Karpas-422 (cell line): ENCODE data around the gene IFNL2. TPM values are rescaled to one million over a fixed set of nuclear protein-coding genes. Genes with fewer than 3 reads are reported as not detected.

Source experiments
- DNase-seq: peaks from one replicate; pipeline ENCODE4 v3.0.0-alpha.2; 2015
- H2AFZ ChIP-seq: fragments of 200-600 bp; sonication (generic); 2 replicates; pipeline ENCODE4 v1.6.1; 2014; ENCODE audit warnings: antibody characterized with exemption, low read length, mixed read lengths
- H3K27ac ChIP-seq: fragments of 200-600 bp; sonication (generic); 2 replicates; pipeline ENCODE4 v1.5.1; 2014; ENCODE audit warnings: mild to moderate bottlenecking, low read length, moderate library complexity
- H3K27me3 ChIP-seq: fragments of 200-600 bp; sonication (generic); 2 replicates; pipeline ENCODE4 v1.6.1; 2014; ENCODE audit warnings: low read length, mixed read lengths
- H3K36me3 ChIP-seq: fragments of 200-600 bp; sonication (generic); 2 replicates; pipeline ENCODE4 v1.6.1; 2014; ENCODE audit warnings: low read length, mixed read lengths; ENCODE audit not compliant: insufficient read depth
- H3K4me1 ChIP-seq: fragments of 200-600 bp; sonication (generic); 2 replicates; pipeline ENCODE4 v1.6.1; 2014; ENCODE audit warnings: mild to moderate bottlenecking, low read length, mixed read lengths
- H3K4me2 ChIP-seq: fragments of 200-600 bp; sonication (generic); 2 replicates; pipeline ENCODE4 v1.6.1; 2014; ENCODE audit warnings: low read length, low read depth, mild to moderate bottlenecking; ENCODE audit not compliant: poor library complexity, severe bottlenecking
- H3K4me3 ChIP-seq: fragments of 200-600 bp; sonication (generic); 2 replicates; pipeline ENCODE4 v1.5.1; 2014; ENCODE audit warnings: mild to moderate bottlenecking, antibody characterized with exemption, low read length, mixed read lengths
- H3K79me2 ChIP-seq: fragments of 200-600 bp; sonication (generic); 2 replicates; pipeline ENCODE4 v1.6.1; 2014; ENCODE audit warnings: mild to moderate bottlenecking, low read length, mixed read lengths
- H3K9ac ChIP-seq: fragments of 200-600 bp; sonication (generic); 2 replicates; pipeline ENCODE4 v1.6.0; 2014; ENCODE audit warnings: low read length
- H3K9me2 ChIP-seq: fragments of 200-600 bp; sonication (generic), shearing (Covaris generic); replicated peaks from 2 replicates; pipeline ENCODE4 v1.6.0; 2014; ENCODE audit warnings: mild to moderate bottlenecking, low read length, moderate library complexity; ENCODE audit not compliant: insufficient read depth
- H3K9me3 ChIP-seq: fragments of 300-700, 200-600 bp; sonication (generic); 2 replicates; pipeline ENCODE4 v1.6.1; 2014; ENCODE audit warnings: low read length, mixed read lengths
- H4K20me1 ChIP-seq: fragments of 200-600 bp; sonication (generic); 2 replicates; pipeline ENCODE4 v1.6.1; 2014; ENCODE audit warnings: mild to moderate bottlenecking, antibody characterized with exemption, low read length, low read depth; ENCODE audit not compliant: insufficient read depth
- total RNA-seq: library from RNA; depleted of rRNA; stranded (reverse); fragments of >200 nt; shearing (Covaris generic); gene quantifications from 2 replicates; pipeline ENCODE4 v1.2.3, GENCODE V29; 2014; ENCODE audit warnings: low replicate concordance

Gene IFNL2
- total RNA-seq, 1 experiment from 2014 or later = not detected

DNA sequence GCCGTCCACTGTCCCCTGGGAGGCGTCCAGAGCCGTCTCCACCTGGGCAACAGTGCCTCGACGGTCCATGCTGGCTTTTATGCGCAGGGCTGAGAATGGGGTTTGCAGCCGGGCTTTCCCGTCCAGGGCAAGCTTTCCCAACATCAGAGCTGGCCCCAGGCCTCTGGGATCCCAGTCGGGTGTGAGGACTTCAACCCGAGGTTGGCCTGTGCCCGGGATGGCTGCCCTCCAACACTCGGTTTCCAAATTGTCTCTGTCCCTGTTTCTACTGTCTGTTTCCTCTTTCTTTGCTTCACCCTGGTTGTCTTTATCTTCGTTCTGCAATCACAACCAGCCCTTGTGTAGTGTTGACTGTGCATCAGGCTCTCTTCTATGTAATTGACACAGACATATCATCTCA is 19.4 kb upstream of the IFNL2 start, which contains the start of gene IFNL4:
Gene IFNL4, minus strand, starts transcription at position 51 of the 400 bp plus-strand sequence.
- Histone ChIP-seq H3K36me3 (no peaks in the 10 kb centered on the region), H3K9me3 (no peaks in the 10 kb centered on the region), H3K9ac (no peak within 1 kb of the TSS), H2AFZ (no peak within 1 kb of the TSS), H3K9me2 (no peaks in the 10 kb centered on the region), H3K4me3 (no peak within 1 kb of the TSS), H3K79me2 (no peaks in the 10 kb centered on the region), H3K4me1 (no peaks in the 10 kb centered on the region), H3K4me2 (no peak within 1 kb of the TSS), H3K27ac (no peak within 1 kb of the TSS), H3K27me3 (no peaks in the 10 kb centered on the region), H4K20me1 (no peaks in the 10 kb centered on the region)
- no peak for DNase-seq

GRCh38 chr19:39251081-39251480 is 17.1 kb upstream of the IFNL2 start:
- no peak for DNase-seq
- Histone ChIP-seq H4K20me1 (no peaks in the 10 kb centered on the region), H3K9ac (no peak overlapping the region), H3K27me3 (no peaks in the 10 kb centered on the region), H3K4me1 (no peaks in the 10 kb centered on the region), H3K79me2 (no peaks in the 10 kb centered on the region), H3K36me3 (no peaks in the 10 kb centered on the region), H3K4me3 (no peak overlapping the region), H3K9me3 (no peaks in the 10 kb centered on the region), H3K27ac (no peak overlapping the region), H2AFZ (no peak overlapping the region), H3K4me2 (no peak overlapping the region), H3K9me2 (no peaks in the 10 kb centered on the region)

DNA sequence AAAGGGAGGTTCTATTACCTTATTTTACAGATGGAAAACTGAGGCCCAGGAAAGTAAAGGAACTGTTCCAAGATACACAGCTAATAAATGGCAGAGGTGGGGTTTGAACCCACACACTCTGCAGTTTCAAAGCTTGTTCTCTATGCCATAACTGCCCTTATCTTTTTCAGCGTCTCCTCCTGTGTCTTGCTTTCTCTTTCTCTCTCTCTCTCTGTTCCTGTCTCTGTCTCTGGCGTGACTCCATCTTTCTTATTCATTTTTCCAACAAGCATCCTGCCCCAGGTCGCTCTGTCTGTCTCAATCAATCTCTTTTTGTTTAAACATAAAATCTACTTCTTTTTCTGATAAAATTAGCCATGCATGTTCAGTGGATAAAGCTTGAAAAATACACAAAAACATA is 16.4 kb upstream of the IFNL2 start:
- H3K27me3 ChIP-seq = no peaks in the 10 kb centered on the region
- no peaks in the 10 kb centered on the region for H3K9me3 ChIP-seq
- H2AFZ ChIP-seq = no peak overlapping the region
- no peak for DNase-seq
- no peaks in the 10 kb centered on the region for H3K4me1 ChIP-seq
- H3K4me3 ChIP-seq = no peak overlapping the region
- H3K9ac ChIP-seq = no peak overlapping the region
- H4K20me1 ChIP-seq = no peaks in the 10 kb centered on the region
- H3K9me2 ChIP-seq = no peaks in the 10 kb centered on the region
- H3K27ac ChIP-seq = no peak overlapping the region
- H3K79me2 ChIP-seq = no peaks in the 10 kb centered on the region
- no peaks in the 10 kb centered on the region for H3K36me3 ChIP-seq
- no peak overlapping the region for H3K4me2 ChIP-seq

DNA sequence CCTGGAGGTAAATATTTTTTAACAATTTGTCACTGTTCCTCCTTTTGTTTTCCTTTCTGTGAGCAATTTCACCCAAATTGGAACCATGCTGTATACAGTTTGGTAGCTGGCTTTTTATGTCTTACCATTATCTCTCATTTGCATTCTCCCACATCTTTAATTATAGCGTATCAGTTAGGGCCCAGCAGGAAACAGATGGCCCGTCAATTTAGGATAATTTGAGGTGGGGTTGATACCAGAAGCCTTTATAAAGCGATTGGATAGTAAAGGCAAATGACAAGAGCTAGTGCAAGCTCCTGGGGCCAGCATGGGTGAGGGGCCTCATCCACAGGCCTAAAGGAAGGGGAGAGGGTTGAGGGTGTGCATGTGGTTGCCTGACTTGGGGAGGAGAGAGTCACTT is 15.7 kb upstream of the IFNL2 start:
- Histone ChIP-seq H3K27me3 (no peaks in the 10 kb centered on the region), H3K4me3 (no peak overlapping the region), H3K27ac (no peak overlapping the region), H2AFZ (no peak overlapping the region), H3K4me1 (no peaks in the 10 kb centered on the region), H3K79me2 (no peaks in the 10 kb centered on the region), H3K36me3 (no peaks in the 10 kb centered on the region), H3K4me2 (no peak overlapping the region), H3K9me2 (no peaks in the 10 kb centered on the region), H4K20me1 (no peaks in the 10 kb centered on the region), H3K9me3 (no peaks in the 10 kb centered on the region), H3K9ac (no peak overlapping the region)
- no peak for DNase-seq

DNA sequence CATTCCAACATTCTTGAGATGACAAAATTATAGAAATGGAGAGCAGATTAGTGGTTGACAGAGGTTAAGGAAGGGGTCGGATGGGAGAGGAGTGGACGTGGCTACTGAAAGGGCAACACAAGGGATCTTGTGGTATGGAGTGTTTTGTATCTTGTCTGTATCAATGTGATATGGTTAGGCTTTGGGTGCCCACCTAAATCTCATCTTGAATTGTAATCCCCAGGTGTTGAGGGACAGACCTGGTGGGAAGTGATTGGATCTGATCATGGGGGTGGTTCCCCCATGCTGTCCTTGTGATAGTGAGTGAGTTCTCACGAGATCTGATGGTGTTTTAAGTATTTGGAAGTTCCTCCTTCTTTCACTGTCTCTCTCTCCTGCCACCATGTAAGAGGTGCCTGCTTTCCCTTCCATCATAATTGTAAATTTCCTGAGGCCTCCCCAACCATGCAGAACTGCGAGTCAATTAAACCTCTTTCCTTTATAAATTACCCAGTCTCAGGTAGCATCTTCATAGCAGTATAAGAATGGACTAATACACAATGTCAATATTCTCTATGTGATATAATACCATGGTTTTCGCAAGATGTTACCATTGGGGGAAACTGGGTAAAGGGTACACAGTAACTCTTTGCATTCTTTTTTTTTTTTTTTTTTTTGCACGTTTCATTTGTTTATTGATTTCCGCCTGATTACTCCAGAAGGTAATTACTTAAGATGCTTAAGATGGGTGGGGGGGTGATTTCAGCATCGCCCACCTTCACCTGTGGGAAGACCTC is 14.6 kb upstream of the IFNL2 start:
- no peaks in the 10 kb centered on the region for H3K9me2 ChIP-seq
- H2AFZ ChIP-seq = no peak overlapping the region
- H3K4me3 ChIP-seq = no peak overlapping the region
- H3K4me2 ChIP-seq = no peak overlapping the region
- no peaks in the 10 kb centered on the region for H3K4me1 ChIP-seq
- no peaks in the 10 kb centered on the region for H3K79me2 ChIP-seq
- H4K20me1 ChIP-seq = no peaks in the 10 kb centered on the region
- no peak overlapping the region for H3K27ac ChIP-seq
- H3K9ac ChIP-seq = no peak overlapping the region
- no peaks in the 10 kb centered on the region for H3K9me3 ChIP-seq
- H3K27me3 ChIP-seq = no peaks in the 10 kb centered on the region
- H3K36me3 ChIP-seq = no peaks in the 10 kb centered on the region
- DNase-seq = no peak

GRCh38 chr19:39254531-39255345 is 13.5 kb upstream of the IFNL2 start:
- no peak overlapping the region for H2AFZ ChIP-seq
- no peaks in the 10 kb centered on the region for H3K36me3 ChIP-seq
- H3K27ac ChIP-seq = no peak overlapping the region

DNA sequence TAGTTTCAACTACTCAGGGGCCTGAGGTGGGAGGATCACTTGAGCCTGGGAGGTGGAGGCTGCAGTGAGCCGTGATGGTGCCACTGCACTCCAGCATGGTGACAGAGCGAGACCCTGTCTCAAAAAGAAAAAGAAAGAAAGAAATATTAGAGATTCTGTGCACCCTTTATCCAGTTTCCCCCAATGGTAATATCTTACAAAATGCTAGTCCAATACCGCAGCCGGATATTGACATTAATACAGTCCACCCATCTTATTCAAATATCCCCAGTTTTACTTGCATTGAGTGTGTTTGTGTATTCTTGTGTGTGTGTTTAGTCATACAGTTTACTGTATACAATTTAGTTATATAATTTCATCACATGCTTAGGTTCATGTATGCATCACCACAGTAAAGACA is 11.0 kb upstream of the IFNL2 start:
- no peak overlapping the region for H3K4me2 ChIP-seq
- H3K4me1 ChIP-seq = no peaks in the 10 kb centered on the region
- no peak overlapping the region for H3K27ac ChIP-seq
- no peaks in the 10 kb centered on the region for H3K27me3 ChIP-seq
- H3K79me2 ChIP-seq = no peaks in the 10 kb centered on the region
- no peak overlapping the region for H3K9ac ChIP-seq
- no peaks in the 10 kb centered on the region for H3K9me3 ChIP-seq
- DNase-seq = no peak
- H3K4me3 ChIP-seq = no peak overlapping the region
- H4K20me1 ChIP-seq = no peaks in the 10 kb centered on the region
- H2AFZ ChIP-seq = no peak overlapping the region
- no peaks in the 10 kb centered on the region for H3K36me3 ChIP-seq
- no peaks in the 10 kb centered on the region for H3K9me2 ChIP-seq

More at GRCh38 chr19:39254531-39255345, 13.5 kb upstream of the IFNL2 start:
- Histone ChIP-seq H3K4me1 (no peaks in the 10 kb centered on the region), H3K9ac (no peak overlapping the region), H3K4me2 (no peak overlapping the region), H3K9me2 (no peaks in the 10 kb centered on the region), H3K4me3 (no peak overlapping the region), H3K27me3 (no peaks in the 10 kb centered on the region), H3K79me2 (no peaks in the 10 kb centered on the region), H4K20me1 (no peaks in the 10 kb centered on the region), H3K9me3 (no peaks in the 10 kb centered on the region)
- no peak for DNase-seq

GRCh38 chr19:39261704-39262103 is 6.5 kb upstream of the IFNL2 start:
- Histone ChIP-seq H3K27ac (no peak overlapping the region), H3K9ac (no peak overlapping the region), H3K9me2 (no peaks in the 10 kb centered on the region), H2AFZ (no peak overlapping the region), H4K20me1 (no peaks in the 10 kb centered on the region), H3K4me2 (no peak overlapping the region), H3K4me1 (no peaks in the 10 kb centered on the region), H3K4me3 (no peak overlapping the region), H3K27me3 (no peaks in the 10 kb centered on the region), H3K79me2 (no peaks in the 10 kb centered on the region), H3K36me3 (no peaks in the 10 kb centered on the region), H3K9me3 (no peaks in the 10 kb centered on the region)
- no peak for DNase-seq
